ENCODE results near the gene CALML4. TPM values are rescaled to one million over a fixed set of nuclear protein-coding genes. Genes with fewer than 3 reads are reported as not detected.
A peak's percentile ranks its signal among the peaks of the same experiment; 100 is the strongest.
"Not testable (repeated sequence)": the region's sequence is repeated elsewhere in the genome, so short reads cannot be mapped to it uniquely, and the experiment has no call there.

The CALML4 gene
- total RNA-seq, 4 donors from 2014 or later: 3.0 to 5.1 (median 3.8) TPM

DNA sequence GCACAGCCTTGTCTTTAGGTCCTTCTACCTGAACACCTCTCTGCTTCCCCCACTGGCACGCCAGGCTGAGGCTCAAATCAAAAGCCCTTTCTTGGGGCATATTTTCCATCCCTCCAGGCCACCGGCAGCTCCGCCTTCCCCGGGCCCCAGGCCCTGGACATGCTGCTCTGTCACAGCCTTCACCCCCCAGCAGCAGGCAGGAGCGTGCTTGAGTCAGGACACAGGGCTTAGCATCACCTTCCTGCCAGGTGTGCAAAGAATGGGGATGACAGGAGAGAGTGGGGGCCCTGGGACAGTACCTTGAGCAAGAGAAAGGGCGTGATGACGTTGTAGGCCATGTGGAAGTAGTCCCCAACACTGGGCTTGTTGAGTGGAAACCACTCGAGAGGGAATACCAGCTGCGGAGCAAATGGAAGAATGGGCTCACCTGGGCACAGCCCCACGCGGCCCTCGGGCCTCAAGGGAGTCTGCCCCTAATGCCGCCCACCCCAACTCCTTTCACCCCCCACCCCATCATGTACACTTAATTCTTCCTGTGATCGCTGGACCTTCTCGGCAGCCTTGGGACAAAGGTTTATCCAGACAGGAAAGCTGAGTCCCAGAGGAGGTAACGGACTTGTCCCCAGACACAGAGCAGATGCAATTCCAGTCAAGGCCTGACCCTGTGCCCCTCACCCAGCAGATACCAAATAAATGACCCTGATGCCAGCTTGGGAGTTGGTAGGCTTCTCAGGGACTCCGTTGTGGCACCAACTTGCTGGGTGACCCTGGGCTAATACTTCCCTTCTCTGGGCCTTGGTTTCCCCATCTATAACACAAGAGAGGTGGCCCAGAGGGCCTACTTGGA, 9.1 kb upstream of the CALML4 start:
- intact Hi-C loops (cut with DNase I): loop anchor here (10.0 kb wide), 1 partner anchor 159 kb away; the partner anchor contains the start of gene PIAS1
- no peak for DNase-seq

DNA sequence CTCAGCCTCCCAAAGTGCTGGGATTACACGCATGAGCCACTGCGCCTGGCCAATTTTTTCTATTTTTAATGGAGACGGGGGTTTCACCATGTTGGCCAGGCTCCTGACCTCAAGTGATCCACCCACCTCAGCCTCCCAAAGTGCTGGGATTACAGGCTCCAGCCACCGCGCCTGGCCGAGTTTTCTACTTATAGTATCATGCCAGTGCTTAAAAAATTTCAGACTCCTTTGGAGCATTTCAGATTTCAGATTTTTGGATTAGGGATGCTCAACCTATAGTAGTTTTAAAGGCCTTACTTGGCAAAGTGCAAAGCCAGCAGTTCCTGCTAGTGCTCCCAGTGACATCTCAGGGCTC, 8.3 kb upstream of the CALML4 start:
- H3K27ac ChIP-seq; H3K36me3 ChIP-seq; H3K4me3 ChIP-seq (replicated peaks in 1 of 3); DNase-seq; H3K9me3 ChIP-seq; H3K4me1 ChIP-seq; H3K27me3 ChIP-seq: not testable (repeated sequence)
- WGBS, 2 donors: 90 to 97% methylated on average over 6 of the region's 6 CpGs
- intact Hi-C loops (cut with DNase I): loop anchor here (10.0 kb wide), 1 partner anchor 159 kb away; the partner anchor contains the start of gene PIAS1

More for the DNA sequence above, 9.1 kb upstream of the CALML4 start:
- TF ChIP-seq POLR2A (IDR thresholded peaks at IDR 0.05): no peak
- TF ChIP-seq, protein P1, sequence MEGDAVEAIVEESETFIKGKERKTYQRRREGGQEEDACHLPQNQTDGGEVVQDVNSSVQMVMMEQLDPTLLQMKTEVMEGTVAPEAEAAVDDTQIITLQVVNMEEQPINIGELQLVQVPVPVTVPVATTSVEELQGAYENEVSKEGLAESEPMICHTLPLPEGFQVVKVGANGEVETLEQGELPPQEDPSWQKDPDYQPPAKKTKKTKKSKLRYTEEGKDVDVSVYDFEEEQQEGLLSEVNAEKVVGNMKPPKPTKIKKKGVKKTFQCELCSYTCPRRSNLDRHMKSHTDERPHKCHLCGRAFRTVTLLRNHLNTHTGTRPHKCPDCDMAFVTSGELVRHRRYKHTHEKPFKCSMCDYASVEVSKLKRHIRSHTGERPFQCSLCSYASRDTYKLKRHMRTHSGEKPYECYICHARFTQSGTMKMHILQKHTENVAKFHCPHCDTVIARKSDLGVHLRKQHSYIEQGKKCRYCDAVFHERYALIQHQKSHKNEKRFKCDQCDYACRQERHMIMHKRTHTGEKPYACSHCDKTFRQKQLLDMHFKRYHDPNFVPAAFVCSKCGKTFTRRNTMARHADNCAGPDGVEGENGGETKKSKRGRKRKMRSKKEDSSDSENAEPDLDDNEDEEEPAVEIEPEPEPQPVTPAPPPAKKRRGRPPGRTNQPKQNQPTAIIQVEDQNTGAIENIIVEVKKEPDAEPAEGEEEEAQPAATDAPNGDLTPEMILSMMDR (IDR thresholded peaks at IDR 0.05): no peak
- Histone ChIP-seq H3K4me3 (replicated peaks in 1 of 3) (no peak overlapping the region), H3K27me3 (no peaks in the 10 kb centered on the region), H3K9me3 (no peaks in the 10 kb centered on the region), H3K4me1 (peaks cover 0 to 5% of the 10 kb centered on the region in 2 donors), H3K36me3 (peaks cover 0 to 4% of the 10 kb centered on the region in 2 donors), H3K27ac (no peak overlapping the region)
- 92 to 97% methylated on average over 16 to 17 of the region's 17 CpGs for WGBS, 2 donors

DNA sequence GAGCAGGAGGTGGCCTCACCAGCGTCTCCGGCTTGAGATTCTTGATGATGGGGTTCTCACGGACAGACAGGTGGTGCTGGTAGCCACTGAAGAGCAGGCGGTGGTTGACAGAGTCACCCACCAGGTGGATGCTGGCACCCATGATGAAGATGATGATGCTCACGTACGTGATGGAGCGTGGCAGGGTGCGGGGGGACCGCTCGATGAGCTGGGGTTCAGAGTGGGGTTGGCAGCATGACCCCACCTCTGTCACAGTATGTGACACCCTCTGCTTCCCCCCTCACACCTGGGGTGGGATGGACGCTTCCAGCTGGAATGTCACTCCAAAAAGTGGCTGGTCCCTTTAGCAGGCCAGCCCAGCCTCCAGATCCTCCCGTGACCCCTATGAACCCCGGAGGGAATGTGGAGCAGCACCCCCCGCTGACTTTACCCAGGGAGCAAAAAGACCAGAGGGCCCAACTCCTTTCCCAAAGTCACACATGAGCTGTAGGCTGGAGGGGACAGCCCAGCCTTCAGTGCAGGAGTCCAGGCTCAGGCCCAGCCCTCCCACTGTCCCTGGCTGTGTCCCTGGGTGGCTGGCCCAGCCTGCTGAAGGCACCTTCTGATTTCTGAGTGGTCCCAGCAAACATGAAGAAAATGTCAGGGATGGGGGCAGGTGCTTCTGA, 6.7 kb upstream of the CALML4 start:
- Histone ChIP-seq H3K9me3 (no peaks in the 10 kb centered on the region), H3K27ac (no peak overlapping the region), H3K27me3 (no peaks in the 10 kb centered on the region), H3K4me1 (peaks cover 0 to 5% of the 10 kb centered on the region in 2 donors), H3K36me3 (peaks cover 0 to 3% of the 10 kb centered on the region in 2 donors), H3K4me3 (replicated peaks in 1 of 3) (no peak overlapping the region)
- TF ChIP-seq POLR2A (IDR thresholded peaks at IDR 0.05): no peak
- TF ChIP-seq, protein P1 (IDR thresholded peaks at IDR 0.05): no peak
- WGBS, 2 donors: 93 to 96% methylated on average over 10 to 11 of the region's 14 CpGs
- intact Hi-C loops (cut with DNase I): loop anchor here (10.0 kb wide), 1 partner anchor 157 kb away; the partner anchor contains the start of gene PIAS1
- DNase-seq: no peak

DNA sequence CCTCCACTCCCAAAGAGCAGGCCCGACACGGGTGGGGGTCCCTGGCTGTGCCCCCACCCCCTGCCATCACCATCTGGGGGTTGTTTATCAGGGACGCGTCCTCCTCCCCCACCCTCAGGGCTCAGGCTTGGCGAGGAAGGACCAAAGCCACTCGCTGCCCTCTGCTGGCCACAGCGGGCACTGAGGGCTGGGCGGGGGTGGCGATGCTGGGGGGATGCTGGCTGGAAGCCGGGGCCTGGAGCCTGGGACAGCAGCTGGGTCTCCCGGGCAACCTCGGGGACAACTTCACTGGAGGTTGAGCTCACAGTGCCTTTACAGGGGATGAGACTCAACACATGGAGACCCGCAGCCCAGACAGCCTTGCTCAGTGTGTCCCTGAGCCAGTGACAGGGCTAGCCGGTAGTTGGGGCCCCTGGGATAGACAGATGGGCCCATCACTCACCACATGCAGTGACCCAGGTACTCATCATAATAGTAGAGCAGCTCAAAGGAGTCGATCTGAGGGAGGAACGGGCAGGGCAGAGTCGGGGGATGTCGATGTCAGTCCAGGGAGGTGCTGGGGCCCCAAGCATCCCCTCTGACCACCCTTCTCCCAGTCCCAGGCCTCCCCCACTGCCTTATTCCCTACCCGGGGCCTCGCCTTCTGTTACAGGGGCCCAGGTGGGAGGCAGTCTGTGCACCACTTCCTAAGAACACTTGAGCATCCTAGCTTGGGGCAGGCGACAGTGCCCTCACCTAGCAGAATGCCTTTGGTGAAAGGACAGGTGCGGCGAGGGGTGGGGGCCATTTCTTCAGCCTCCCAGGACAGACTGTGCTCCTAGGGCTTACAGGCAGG, 5.9 kb upstream of the CALML4 start:
- no peaks in the 10 kb centered on the region for H3K36me3 ChIP-seq
- intact Hi-C loops (cut with DNase I): loop anchor here (10.0 kb wide), 1 partner anchor 156 kb away; the partner anchor contains the start of gene PIAS1
- H3K4me3 ChIP-seq (replicated peaks in 1 of 3): no peak overlapping the region
- WGBS, 2 donors: 67 to 75% methylated on average over 11 to 14 of the region's 23 CpGs
- no peaks in the 10 kb centered on the region for H3K9me3 ChIP-seq
- peaks cover 0 to 5% of the 10 kb centered on the region in 2 donors for H3K4me1 ChIP-seq
- no peaks in the 10 kb centered on the region for H3K27me3 ChIP-seq
- no peak overlapping the region for H3K27ac ChIP-seq
- peak; percentile 46 to 54 for DNase-seq
- TF ChIP-seq POLR2A (IDR thresholded peaks at IDR 0.05): no peak
- TF ChIP-seq, protein P1 (IDR thresholded peaks at IDR 0.05): peak; percentile 42 to 89 (median 68)

DNA sequence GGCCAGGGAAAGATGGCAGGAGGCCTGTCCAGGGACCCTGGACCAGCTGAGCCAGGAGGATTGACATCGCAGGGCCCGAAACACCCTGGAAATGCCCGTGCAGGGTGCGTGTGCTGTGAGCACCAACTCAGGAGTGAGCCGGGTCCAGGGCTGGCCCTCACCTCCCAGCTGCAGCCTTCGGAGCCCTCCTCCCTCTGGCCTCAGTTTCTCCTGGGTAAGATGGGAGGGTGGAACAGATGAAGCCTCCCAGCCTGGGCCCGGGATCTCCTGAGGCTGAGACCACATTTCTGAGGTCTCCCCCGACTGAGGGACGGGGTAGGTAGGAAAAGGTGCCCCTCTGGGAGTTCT, 5.3 kb upstream of the CALML4 start:
- 86 to 89% methylated on average over 8 to 9 of the region's 9 CpGs for WGBS, 2 donors
- intact Hi-C loops (cut with DNase I): loop anchor here (10.0 kb wide), 1 partner anchor 156 kb away; the partner anchor contains the start of gene PIAS1

More for the DNA sequence above, 5.3 kb upstream of the CALML4 start:
- no peak for DNase-seq
- Histone ChIP-seq H3K4me3 (replicated peaks in 1 of 3) (no peak overlapping the region), H3K9me3 (no peaks in the 10 kb centered on the region), H3K4me1 (peaks cover 0 to 9% of the 10 kb centered on the region in 2 donors), H3K27me3 (no peaks in the 10 kb centered on the region), H3K36me3 (no peaks in the 10 kb centered on the region), H3K27ac (no peak overlapping the region)
- TF ChIP-seq POLR2A (IDR thresholded peaks at IDR 0.05): no peak
- TF ChIP-seq, protein P1 (IDR thresholded peaks at IDR 0.05): no peak
